ENCODE results near the gene GIMAP7.
A peak's percentile ranks its signal among the peaks of the same experiment; 100 is the strongest.
"Not testable (repeated sequence)": the region's sequence is repeated elsewhere in the genome, so short reads cannot be mapped to it uniquely, and the experiment has no call there.

The GIMAP7 gene

DNA sequence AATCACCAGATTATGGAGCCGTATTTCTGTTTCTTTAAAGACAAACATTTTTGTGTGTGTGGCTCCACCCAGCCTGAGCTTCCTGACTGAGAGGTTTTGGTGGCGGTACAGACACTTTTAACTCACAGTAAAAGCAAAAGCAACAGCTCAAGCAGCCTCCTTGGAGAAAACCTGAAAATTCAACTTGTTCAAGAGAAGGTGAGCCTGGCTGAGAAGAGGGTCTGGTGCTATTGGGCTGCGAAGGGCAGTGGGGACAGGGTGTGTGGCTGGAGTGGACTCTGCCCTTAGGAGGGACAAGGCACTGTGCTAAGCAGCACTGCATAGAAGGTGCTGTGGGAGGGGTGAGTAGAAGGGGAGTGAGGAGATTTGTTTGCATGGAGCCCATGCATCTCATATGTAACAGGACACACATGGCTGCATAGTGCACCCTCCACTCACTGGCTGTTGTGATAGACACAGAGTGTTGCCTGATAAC, at the start of gene GIMAP7:
TSS of gene GIMAP7 (plus strand) at position 125 of the 475 bp plus-strand sequence. CDS start 5,103 bp downstream, outside the sequence.
- peak; percentile 37 for DNase-seq (ENCODE audit: low read depth, low spot score)

DNA sequence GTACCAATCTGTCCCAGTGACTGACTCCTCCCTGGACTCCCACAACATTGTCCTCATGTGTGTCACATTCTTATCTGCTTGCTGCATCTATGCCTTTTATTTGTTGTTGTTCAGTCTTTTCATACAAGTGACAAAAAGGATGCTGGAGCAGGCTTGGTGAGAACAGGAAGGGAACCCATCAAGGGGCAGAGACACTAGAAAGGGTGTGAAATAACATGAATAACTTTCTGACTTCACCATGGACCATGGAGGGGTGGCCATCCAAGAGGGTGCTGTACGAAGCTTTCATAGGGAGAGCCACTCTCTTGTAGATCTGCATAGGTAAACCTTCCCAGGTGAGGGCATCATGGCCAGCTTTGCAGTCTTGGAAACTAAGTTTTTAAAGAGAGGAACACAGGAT, 49.7 kb upstream of the GIMAP7 start:
- no peak for DNase-seq (ENCODE audit: low read depth, low spot score)

DNA sequence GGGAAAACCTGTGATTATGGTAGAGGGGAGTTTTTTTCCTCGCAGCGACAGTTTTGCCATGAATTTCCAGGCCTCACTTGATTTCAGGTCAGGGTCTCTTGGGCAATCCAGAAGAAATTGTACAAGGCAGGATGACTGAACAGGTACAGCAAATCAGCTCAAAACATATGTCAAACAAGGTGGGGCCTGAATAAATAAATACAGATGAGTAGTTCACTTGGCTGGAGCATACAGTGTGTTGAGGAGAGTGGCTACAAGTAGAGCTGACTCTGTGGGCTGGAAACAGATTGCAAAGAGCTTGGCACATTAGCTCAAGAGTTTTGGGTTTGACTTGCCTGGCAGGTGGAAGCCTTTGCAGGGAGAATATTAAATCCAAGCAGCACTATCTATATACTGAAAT, 49.3 kb upstream of the GIMAP7 start:
- no peak for DNase-seq (ENCODE audit: low read depth, low spot score)

DNA sequence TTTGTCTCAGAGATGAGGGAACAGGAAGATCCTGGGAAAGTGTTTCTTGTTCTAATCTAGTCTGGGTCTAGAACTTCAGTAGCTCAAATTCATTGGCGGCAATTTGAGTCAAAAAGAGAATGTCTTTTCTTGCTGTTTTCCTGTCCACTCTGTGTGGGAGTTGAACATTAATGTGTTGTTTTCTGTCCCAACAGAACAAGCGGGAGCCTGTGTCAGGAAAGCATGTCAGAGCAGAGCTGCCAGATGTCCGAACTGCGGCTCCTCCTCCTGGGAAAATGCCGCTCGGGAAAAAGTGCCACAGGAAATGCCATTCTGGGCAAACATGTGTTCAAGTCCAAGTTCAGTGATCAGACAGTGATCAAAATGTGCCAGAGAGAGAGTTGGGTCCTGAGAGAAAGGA, 48.2 kb upstream of the GIMAP7 start:
- DNase-seq (ENCODE audit: low read depth, low spot score): no peak

DNA sequence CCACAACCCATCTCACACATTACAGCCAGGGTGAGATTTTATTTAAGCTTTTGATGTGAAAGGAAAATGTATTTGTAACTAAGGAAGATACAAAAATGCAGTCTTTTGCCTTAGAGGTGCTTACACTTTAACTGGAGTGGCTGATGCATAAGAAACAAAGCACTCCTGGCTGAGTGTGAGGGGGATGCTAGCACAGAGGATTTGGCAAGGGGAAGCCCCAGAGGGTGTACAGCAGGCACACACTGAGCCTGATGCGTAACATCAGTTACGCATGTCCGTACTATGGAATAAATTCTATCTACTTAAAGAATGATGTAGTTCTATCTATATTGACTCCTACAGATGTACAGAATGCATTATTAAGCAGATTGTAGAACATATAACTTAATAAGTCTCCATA, 46.4 kb upstream of the GIMAP7 start:
- DNase-seq (ENCODE audit: low read depth, low spot score): no peak

DNA sequence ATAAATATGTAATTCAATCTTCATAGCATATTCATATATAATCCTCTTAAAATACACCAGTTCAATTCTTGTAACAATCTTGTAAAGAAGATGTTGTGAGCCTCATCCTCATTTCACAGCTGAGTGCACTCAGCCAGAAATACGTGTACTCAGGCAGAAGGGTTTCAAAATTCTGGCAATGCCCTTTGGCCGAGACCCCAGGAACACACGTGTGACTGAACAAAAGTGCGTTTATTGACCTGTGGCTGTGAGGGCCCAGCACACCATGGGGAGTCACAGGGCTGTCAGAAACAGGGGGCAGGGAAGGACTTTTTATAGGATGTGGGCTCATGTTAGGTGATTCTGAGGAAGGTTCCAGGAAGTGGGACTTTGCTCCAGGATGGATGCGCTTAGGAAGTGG, 42.8 kb upstream of the GIMAP7 start:
- no peak for DNase-seq (ENCODE audit: low read depth, low spot score)

DNA sequence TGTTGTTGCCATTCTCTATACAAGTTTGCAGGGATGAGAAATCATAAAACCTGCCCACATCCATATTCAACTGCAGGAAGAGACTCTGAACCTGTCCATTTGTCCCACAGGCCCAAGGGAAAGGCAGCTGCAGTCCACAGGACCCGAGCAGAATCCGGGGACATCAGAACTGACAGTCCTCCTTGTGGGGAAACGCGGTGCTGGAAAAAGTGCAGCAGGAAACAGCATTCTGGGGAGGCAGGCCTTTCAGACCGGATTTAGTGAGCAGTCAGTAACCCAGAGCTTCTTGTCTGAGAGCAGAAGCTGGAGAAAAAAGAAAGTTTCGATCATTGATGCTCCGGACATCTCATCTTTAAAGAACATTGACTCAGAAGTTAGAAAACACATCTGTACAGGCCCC, 40.8 kb upstream of the GIMAP7 start:
- DNase-seq (ENCODE audit: low read depth, low spot score): no peak

DNA sequence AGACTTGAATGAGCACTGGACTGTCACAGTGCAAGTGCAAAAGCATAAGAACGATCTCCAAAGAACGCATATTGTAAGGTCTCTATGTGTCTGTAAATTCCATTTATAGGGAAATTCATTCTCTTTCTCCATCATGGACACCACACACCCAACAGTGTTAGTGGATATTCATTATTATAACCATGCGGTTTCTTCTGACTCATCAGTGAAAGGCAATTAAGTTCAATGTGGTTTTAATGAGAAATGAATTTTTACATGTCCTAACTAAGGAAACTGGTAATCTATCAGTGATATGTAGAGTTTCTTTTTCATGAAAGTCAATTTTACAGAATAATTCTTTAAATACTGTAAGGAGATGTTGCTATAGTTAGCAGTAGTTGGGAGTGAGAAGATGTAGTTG, 38.4 kb upstream of the GIMAP7 start:
- DNase-seq (ENCODE audit: low read depth, low spot score): no peak

DNA sequence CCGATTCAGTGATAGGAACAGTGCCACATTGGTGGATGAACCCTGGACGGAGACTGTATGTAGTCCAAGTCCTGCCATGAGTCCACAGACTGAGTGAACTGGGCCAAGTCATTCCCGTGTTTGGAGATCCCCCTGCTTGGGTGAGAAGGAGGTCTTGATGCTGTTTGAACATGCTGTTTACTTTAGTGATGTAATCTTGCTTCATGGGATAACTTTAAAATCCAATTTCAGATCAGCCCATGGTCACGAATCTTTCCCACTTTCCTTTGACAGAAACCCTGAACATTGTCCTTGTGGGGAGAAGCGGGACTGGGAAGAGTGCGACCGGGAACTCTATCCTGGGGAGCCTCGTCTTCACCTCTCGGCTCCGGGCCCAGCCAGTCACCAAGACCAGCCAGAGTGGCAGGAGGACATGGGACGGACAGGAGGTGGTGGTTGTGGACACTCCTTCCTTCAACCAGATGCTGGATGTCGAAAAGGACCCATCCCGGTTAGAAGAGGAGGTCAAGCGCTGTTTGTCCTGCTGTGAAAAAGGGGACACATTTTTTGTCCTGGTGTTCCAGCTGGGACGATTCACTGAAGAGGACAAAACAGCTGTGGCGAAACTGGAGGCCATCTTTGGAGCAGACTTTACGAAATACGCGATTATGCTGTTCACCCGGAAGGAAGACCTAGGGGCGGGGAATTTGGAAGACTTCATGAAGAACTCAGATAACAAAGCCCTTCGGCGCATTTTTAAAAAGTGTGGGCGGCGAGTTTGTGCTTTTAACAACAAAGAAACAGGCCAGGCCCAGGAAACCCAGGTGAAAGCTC, 37.6 kb upstream of the GIMAP7 start:
- DNase-seq (ENCODE audit: low read depth, low spot score): no peak

DNA sequence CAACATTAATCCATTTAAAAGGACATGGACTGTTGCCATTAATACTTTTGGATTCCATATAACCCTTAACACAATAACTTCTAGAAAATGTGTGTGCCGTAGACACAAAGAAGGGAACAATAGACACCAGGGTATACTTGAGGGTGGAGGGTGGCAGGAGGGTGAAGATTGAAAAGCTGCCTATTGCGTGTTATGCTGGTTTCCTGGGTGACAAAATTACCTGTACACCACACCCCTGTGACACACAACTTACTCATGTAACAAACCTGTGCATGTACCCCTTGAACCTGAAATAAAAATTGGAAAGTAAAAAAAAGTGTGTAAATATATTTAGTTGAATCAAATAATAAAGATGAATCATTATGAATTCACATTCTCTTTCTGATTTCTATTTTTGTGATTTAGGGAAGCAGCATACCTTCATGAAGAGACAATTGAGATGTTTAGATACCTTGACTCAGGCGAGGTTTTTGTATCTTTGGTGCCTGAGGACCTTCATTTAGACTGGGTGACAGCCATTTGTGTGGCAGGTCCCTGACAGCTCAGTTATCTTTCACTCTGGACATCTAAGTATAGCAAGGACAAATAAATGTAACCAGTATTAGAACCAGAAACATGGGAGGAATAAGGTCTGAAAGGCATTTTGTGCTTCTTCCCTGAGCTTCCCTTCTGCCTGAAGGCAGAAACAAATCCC, 35.5 kb upstream of the GIMAP7 start:
- DNase-seq (ENCODE audit: low read depth, low spot score): no peak

DNA sequence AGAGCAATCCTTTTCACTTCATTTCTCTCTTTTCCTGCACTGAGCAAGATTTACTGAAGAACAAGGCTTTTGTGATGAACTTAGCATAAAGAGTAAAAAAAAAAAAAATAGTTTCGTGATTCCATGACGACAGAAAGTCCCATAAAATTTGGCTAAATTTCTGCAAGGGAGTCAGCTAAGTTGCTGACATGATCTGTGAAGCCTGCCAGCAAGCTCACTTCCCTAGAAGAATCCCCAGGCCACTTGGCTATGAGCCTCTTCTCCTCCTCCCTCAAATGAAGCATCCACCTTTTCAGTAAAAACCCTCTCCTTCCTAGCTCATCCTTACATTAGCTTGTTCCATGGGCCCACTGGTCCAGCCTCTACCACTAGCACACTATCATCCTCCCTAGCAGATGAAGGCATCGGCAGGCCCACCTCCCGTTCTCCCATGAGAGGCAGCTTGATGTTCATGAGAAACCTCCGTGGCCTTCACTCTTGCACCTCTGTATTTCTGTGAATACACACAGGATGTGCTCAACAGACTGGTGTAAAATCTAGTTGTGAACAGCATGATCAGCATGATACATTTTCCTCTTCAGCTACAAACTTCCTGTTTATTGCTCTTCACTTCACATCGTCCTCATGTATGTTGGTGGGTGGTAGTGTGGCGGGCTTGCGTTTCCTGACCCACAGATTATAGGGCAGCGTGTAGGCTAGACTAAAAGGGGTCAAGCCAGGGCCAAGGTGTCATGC, 33.3 kb upstream of the GIMAP7 start:
- DNase-seq (ENCODE audit: low read depth, low spot score): no peak

DNA sequence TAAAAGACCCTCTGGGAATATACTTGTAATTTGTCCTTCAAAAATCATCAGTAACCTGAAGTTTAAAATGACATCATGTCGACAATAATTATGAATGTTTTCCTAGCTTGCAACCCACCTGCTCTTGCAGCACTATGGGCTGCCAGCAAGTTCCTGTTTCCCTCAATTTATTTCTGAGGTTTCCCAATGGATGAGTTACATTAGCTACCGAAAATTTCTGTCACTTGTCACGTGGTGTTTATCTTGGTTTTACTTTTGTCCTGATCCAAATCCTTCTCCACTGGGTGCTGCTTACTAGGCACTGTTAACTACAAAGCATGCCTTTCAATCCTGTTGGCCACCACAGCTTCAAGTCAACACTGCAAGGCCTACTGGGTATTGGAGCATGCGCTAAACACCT, 32.8 kb upstream of the GIMAP7 start:
- no peak for DNase-seq (ENCODE audit: low read depth, low spot score)

DNA sequence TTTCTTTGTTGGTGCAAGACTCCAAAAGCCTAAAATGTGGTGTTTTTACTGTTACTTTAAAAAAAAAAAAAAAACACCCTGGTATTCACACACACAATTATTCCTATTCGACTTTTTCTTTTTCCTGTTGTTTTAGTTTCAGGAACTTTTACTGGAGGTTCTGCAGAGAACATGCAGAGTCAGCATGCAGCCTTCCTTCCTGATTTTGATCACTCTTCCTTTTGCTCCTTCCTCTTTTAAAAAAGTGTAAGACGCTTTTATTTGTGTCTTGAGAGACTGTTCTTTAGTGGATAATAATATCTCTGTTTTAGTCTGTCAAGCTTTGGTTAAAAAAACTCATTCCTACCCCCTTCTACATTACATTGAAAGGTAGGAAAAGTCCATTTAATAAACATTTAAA, 31.2 kb upstream of the GIMAP7 start:
- not testable (repeated sequence) for DNase-seq (ENCODE audit: low read depth, low spot score)

DNA sequence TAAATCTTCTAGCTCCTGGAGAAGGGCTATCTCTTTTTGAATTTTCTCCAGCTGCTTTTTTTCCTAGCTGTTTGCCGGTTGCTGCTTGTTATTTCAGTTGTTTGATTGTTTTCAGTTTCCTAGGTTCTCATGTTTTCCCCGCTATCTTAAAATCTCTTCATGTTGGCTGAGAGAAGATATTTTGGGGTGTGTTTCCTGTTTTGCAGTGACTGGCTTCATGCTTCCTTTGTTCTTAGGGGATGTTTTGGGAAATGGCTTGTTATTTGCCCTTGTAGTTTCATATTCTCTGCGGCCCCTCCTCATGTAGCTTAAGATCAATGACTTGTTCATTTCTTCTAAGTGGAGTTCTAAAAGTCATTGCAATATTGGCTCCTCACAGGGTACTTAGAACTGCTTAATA, 30.6 kb upstream of the GIMAP7 start:
- not testable (repeated sequence) for DNase-seq (ENCODE audit: low read depth, low spot score)

DNA sequence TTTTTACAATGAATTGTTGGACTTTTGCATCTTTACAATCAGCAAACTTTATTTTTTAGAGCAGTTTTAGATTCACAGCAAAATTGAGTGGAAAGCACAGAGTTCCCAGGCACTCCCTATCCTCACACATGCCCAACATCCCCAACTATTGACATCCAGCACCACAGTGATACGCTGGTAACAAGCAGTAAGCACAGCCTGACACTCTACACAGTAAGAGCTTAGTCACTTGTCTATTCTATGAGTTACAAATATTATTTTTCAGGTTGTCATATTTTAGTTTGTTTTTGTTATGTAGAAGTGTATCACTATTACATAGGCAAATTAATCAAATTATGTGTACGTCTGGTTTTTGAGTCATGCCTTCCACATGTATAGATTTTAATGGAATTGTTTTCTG, 27.0 kb upstream of the GIMAP7 start:
- DNase-seq (ENCODE audit: low read depth, low spot score): no peak

DNA sequence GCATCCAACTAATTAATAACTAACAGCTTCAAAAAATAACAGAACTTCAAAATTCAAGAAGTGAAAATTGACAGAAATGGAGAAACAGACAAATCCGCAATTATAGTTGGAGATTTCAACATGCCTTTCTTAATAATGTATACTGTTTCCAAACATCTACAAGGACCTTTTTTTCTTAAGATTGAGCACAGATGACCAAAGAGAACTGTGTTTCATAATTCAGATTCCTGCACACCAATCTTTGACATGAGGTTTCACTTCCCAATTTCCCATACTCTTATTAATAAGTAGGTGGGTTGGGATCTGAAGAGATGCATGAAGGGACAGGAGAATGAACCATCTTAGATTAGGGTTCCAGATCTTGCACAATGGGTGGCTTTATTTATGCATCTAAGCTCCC, 24.9 kb upstream of the GIMAP7 start:
- no peak for DNase-seq (ENCODE audit: low read depth, low spot score)

DNA sequence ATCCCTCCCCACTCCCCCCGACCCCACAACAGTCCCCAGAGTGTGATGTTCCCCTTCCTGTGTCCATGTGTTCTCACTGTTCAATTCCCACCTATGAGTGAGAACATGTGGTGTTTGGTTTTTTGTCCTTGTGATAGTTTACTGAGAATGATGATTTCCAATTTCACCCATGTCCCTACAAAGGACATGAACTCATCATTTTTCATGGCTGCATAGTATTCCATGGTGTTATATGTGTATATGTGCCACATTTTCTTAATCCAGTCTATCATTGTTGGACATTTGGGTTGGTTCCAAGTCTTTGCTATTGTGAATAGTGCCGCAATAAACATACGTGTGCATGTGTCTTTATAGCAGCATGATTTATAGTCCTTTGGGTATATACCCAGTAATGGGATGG, 21.2 kb upstream of the GIMAP7 start:
- DNase-seq (ENCODE audit: low read depth, low spot score): not testable (repeated sequence)

DNA sequence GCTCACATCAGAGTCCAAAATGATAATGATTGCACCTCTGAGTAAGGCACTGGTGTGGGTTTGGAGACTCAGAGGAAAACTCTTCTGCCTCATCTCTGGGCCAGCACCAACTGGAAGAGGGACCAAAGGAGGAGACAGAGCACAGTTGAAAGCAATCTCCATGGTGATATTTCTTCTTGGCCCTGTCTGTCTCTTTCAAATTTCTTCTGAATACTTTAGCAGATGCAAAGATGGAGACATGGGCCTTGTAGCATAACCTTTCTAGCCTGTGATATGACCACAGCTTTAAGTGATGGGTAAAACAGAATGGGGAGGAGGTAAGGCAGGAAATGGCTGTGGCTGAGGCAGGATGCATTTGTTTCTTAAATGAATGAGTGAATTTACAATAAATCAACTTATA, 12.2 kb upstream of the GIMAP7 start:
- no peak for DNase-seq (ENCODE audit: low read depth, low spot score)

DNA sequence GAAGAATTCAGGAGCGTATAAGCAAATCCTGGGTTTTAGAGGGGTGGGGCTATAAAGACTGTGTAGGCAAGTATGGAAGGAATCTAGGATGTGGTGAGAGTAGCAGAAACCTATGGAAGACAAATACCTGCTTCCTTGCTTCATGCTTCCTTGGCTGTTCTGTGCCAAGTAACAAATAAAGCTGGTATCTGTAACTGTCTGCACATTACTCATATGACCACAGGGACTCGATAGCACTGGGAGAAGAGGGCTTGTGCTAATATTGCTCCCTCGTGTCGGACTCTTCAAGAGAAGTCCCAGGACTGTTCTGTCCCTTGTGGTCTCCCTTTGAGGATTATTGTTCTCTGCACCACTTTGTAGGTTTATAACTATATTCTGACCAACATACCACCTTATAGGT, 11.5 kb upstream of the GIMAP7 start:
- DNase-seq (ENCODE audit: low read depth, low spot score): no peak

DNA sequence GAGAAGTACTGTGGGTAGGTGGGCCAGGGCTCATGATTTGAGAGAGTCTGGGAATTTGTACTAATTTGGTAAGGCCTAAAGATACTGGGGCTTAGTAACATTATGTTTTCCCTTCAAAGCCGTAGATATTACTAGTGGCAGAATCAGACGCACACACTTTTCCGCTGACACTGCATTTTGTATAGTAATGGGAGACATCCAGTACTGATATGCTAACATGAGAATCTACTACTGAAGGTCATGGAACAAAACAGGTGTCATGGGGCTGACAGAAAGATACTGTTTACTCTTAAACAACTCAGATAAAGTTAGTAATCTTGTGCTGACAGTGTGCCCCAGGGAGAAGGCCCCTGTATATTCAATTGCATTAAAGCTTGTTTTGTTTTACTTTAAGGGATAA, 11.1 kb upstream of the GIMAP7 start:
- DNase-seq (ENCODE audit: low read depth, low spot score): no peak

DNA sequence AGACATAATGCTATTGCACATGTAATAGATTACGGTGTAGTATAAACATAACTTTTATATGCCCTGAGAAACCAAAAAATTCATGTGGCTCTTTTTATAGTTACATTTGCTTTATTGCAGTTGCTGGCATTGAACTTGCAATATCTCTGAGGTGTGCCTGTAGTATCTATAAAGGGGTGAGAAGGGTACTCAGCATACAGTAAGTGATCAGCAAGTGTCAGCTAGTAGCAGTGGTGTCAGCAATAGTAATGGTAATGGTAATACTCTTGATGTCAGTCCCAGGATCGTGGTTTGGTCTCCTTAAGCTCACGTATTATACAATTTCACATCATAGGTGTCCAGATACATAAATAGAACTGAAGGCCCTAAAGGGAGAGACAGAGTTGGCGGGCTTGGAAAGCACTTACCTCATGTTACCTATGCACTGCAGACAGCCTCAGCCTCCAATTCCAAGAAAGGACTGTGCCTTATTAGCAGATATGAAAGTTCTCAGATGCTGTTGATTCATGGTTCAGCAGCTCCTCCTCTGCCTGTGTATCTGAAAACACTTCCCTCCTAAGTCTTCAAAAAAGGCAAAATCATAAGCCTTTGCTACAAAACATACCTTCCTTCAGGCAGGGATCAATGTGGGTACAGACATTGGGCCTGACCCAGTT, 6.6 kb upstream of the GIMAP7 start:
- no peak for DNase-seq (ENCODE audit: low read depth, low spot score)

DNA sequence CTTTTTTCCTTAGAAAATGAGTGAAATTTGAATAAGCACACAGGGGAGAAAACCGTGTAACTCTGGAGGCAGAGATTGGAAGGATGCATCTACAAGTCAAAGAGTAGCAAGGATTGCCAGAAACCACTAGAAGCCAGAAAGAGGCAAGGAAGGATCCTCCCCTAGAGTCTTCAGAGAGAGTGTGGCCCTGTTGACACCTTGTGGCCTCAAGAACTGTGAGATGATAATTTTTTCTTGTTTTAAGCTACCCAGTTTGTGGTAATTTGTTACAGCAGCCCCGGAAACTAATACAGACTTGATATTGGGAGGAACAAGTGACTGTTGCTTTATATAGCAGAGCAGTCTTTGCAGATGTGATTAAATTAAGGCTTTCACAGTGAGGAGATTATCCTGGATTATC, 3.6 kb upstream of the GIMAP7 start:
- DNase-seq (ENCODE audit: low read depth, low spot score): no peak
